Osteoblast (primary cell): ENCODE measurements around the gene FSTL4. TPM values are rescaled to one million over a fixed set of nuclear protein-coding genes. Genes with fewer than 3 reads are reported as not detected.
A peak's percentile ranks its signal among the peaks of the same experiment; 100 is the strongest.

Source experiments
- DNase-seq: peaks from one replicate; pipeline ENCODE4 v3.0.0; 2011; ENCODE audit warnings: low spot score, mixed read lengths; ENCODE audit not compliant: insufficient read length; ENCODE audit errors: missing footprints
- H2AFZ ChIP-seq: 2 replicates; pipeline ENCODE4 v1.6.0; 2011; ENCODE audit warnings: mild to moderate bottlenecking, low read length
- H3K27ac ChIP-seq: 2 replicates; pipeline ENCODE4 v1.5.1; 2011; ENCODE audit warnings: mild to moderate bottlenecking, low read depth, low read length, moderate library complexity
- H3K27me3 ChIP-seq: 2 replicates; pipeline ENCODE4 v1.6.0; 2012; ENCODE audit warnings: mild to moderate bottlenecking, control low read depth, inconsistent platforms, low read length, moderate library complexity; ENCODE audit not compliant: insufficient read depth
- H3K36me3 ChIP-seq: 2 replicates; pipeline ENCODE4 v1.5.1; 2011; ENCODE audit warnings: mild to moderate bottlenecking, low read length, control low read depth, moderate library complexity; ENCODE audit not compliant: insufficient read depth
- H3K4me1 ChIP-seq: 2 replicates; pipeline ENCODE4 v1.5.1; 2011; ENCODE audit warnings: mild to moderate bottlenecking, low read length, control low read depth, moderate library complexity; ENCODE audit not compliant: insufficient read depth
- H3K4me2 ChIP-seq: 2 replicates; pipeline ENCODE4 v1.6.0; 2011; ENCODE audit warnings: mild to moderate bottlenecking, low read length; ENCODE audit not compliant: insufficient read depth
- H3K4me3 ChIP-seq: fragments of 200-600 bp; sonication (generic); 3 replicates; pipeline ENCODE4 v1.5.1; 2012; ENCODE audit warnings: mild to moderate bottlenecking, low read length, inconsistent platforms; ENCODE audit not compliant: insufficient read depth
- H3K79me2 ChIP-seq: 2 replicates; pipeline ENCODE4 v1.6.0; 2012; ENCODE audit warnings: mild to moderate bottlenecking, low read length, control low read depth, inconsistent platforms; ENCODE audit not compliant: insufficient read depth
- H3K9me3 ChIP-seq: 2 replicates; pipeline ENCODE4 v1.5.1; 2011; ENCODE audit warnings: low read depth, low read length, control low read depth
- H4K20me1 ChIP-seq: 2 replicates; pipeline ENCODE4 v1.6.0; 2012; ENCODE audit warnings: mild to moderate bottlenecking, low read length, control low read depth; ENCODE audit not compliant: insufficient read depth
- CTCF ChIP-seq: IDR thresholded peaks from 2 replicates; pipeline ENCODE4 v1.5.1; 2011; ENCODE audit warnings: mild to moderate bottlenecking, low read depth, low read length, moderate library complexity; ENCODE audit errors: extremely low read depth
- total RNA-seq: library from RNA; depleted of rRNA; stranded (reverse); fragments of >200 nt; gene quantifications from 2 replicates; pipeline ENCODE4 v1.2.3, GENCODE V29; 2012

Gene FSTL4
- total RNA-seq, 1 donor, result not detected

DNA sequence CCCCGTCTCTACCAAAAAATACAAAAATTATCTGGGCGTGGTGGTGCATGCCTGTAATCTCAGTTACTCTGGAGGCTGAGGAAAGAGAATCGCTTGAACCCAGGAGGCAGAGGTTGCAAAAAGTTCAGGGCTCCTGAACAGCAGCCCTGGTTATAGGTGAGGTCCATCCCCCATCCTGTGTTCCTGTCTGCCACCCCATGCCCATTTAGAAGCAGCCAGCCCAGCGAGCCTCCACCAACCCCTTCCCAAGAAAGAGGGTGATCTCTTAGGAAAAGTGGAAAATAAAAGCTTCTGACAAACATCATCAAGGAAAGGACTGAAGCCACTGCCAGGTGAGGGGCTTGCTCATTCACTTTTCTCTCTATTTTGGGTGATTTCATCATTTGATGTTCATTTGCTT lies 55.8 kb downstream of the FSTL4 start:
- no peaks in the 10 kb centered on the region for H3K79me2 ChIP-seq
- H3K4me2 ChIP-seq, result no peak overlapping the region
- TF ChIP-seq CTCF, result no peak
- DNase-seq, result no peak
- no peaks in the 10 kb centered on the region for H3K27me3 ChIP-seq
- H3K4me1 ChIP-seq, result no peaks in the 10 kb centered on the region
- no peaks in the 10 kb centered on the region for H3K36me3 ChIP-seq
- H2AFZ ChIP-seq, result no peak overlapping the region
- no peaks in the 10 kb centered on the region for H4K20me1 ChIP-seq
- H3K27ac ChIP-seq, result no peak overlapping the region
- H3K4me3 ChIP-seq, result no peak overlapping the region
- no peaks in the 10 kb centered on the region for H3K9me3 ChIP-seq

- Histone ChIP-seq H3K27ac (no peak overlapping the region), H4K20me1 (no peaks in the 10 kb centered on the region), H3K36me3 (no peaks in the 10 kb centered on the region), H3K4me1 (no peaks in the 10 kb centered on the region), H3K9me3 (no peaks in the 10 kb centered on the region), H3K79me2 (no peaks in the 10 kb centered on the region), H3K4me3 (no peak overlapping the region), H3K27me3 (no peaks in the 10 kb centered on the region), H3K4me2 (no peak overlapping the region), H2AFZ (no peak overlapping the region)
- DNase-seq, result peak; percentile 30
- no peak for TF ChIP-seq CTCF
Observed at GRCh38 chr5:133554279-133554678, 58.1 kb downstream of the FSTL4 start.

GRCh38 chr5:133552925-133553525 lies 59.3 kb downstream of the FSTL4 start:
- Histone ChIP-seq H3K4me3 (no peak overlapping the region), H3K9me3 (no peaks in the 10 kb centered on the region), H3K27ac (no peak overlapping the region), H3K79me2 (no peaks in the 10 kb centered on the region), H2AFZ (no peak overlapping the region), H3K27me3 (no peaks in the 10 kb centered on the region), H3K36me3 (no peaks in the 10 kb centered on the region), H3K4me2 (no peak overlapping the region), H3K4me1 (no peaks in the 10 kb centered on the region), H4K20me1 (no peaks in the 10 kb centered on the region)
- DNase-seq, result peak; percentile 77
- TF ChIP-seq CTCF, result peak; percentile 76

DNA sequence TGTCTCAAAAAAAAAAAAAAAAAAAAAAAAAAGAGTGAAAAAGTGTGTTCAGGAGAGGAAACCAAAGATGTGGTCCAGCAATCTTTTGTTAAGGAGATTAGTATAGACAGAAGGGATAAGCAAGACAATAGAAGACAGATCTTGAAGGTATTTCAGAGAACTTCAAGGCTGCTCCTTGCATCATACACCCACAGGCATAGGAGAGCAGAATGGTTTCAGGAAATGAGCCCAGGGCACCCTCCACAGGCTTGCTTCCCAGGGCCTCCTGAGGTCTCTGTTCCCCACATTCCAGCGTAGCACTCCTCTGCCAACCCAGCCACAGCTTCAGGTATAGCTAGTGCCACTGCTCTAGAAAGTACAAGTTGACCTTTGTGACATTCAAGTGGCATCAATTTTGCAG lies 65.8 kb downstream of the FSTL4 start:
- Histone ChIP-seq H3K9me3 (no peaks in the 10 kb centered on the region), H3K4me1 (no peaks in the 10 kb centered on the region), H4K20me1 (no peaks in the 10 kb centered on the region), H3K4me3 (no peak overlapping the region), H2AFZ (no peak overlapping the region), H3K27ac (no peak overlapping the region), H3K79me2 (no peaks in the 10 kb centered on the region), H3K4me2 (no peak overlapping the region), H3K27me3 (no peaks in the 10 kb centered on the region), H3K36me3 (no peaks in the 10 kb centered on the region)
- no peak for DNase-seq
- TF ChIP-seq CTCF, result no peak
